ENCODE measurements around the gene PDE4D.

PDE4D gene

DNA sequence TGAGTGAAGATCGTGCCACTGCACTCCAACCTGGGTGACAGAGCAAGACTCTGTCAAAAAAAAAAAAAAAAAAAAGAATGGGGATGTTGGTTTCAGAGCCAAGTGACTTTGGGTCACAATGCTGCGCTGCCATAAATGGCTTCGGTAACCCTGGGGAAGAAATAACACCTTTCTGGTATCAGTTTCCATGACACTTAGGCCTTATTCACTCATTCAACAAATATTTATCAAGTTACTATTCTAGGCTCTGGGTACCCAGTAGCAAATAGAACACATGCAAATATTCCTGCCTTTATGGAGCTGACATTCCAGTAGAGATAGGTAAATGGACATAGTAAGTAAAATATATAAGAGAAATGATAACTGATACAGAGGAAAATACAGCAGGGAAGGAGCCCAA lies 454.2 kb downstream of the PDE4D start:
- H3K4me3 ChIP-seq (ENCODE audit: low read length): no peak overlapping the region
- no peak for DNase-seq (ENCODE audit: low read depth)
- TF ChIP-seq, protein P1, sequence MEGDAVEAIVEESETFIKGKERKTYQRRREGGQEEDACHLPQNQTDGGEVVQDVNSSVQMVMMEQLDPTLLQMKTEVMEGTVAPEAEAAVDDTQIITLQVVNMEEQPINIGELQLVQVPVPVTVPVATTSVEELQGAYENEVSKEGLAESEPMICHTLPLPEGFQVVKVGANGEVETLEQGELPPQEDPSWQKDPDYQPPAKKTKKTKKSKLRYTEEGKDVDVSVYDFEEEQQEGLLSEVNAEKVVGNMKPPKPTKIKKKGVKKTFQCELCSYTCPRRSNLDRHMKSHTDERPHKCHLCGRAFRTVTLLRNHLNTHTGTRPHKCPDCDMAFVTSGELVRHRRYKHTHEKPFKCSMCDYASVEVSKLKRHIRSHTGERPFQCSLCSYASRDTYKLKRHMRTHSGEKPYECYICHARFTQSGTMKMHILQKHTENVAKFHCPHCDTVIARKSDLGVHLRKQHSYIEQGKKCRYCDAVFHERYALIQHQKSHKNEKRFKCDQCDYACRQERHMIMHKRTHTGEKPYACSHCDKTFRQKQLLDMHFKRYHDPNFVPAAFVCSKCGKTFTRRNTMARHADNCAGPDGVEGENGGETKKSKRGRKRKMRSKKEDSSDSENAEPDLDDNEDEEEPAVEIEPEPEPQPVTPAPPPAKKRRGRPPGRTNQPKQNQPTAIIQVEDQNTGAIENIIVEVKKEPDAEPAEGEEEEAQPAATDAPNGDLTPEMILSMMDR (IDR thresholded peaks at IDR 0.05; ENCODE audit: insufficient read depth, low read depth, low read length, missing control alignments): no peak

DNA sequence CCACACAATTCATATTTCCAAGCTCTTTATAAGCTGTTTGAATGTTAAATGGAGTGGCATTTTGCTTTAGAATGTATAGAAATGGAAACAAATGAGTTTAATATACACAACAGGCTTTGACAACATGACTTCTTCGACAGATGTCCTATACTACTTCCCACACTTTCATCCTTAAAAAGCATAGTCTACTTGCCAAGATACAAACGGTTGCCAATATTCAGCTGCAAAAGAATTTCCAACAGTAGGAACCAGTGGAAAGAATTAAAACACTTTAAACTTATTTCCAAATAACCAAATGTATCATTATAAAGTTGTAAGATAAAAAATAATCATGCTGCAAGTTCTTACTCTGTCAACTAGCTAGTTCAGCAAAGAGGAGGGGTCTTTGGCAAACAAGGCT lies 456.4 kb downstream of the PDE4D start:
- DNase-seq (ENCODE audit: low read depth): no peak
- H3K4me3 ChIP-seq (ENCODE audit: low read length): no peak overlapping the region
- TF ChIP-seq, protein P1 (IDR thresholded peaks at IDR 0.05; ENCODE audit: insufficient read depth, low read depth, low read length, missing control alignments): no peak

DNA sequence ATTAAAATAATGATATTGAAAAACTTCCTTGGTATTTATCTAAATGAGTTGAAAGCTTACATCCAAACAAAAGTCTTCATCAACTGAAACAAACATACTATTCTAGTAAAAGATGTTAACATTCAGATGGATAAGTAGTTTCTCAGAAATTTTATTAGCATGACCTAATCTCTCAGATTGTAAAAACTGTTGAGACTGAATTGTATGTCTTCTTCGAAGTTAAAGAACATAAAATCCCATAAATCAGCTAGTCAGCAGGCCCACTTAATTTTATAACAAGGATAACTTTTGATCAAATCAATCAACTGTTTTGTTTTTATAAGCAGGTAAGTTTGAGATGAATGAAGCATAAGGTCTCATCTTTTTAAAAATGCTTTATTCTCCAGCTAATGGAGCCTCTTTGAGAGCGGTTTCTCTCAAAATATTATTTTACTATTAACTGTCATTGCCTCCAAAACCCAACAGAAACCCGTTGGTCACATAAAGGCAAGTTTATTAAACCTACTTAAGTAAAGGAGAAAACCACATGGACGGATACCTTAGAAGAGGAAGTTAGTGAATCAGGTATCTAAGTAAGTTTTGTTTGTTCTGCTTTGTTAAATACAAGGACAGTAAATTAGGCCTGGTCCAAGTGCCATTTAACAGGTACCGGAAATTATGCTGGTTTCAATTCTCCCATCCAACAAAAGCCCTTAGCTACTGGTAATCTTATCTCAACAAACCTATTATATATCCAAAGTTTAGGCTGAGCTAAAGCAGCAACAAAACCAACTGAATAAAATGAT lies 457.0 kb downstream of the PDE4D start:
- DNase-seq (ENCODE audit: low read depth): no peak
- TF ChIP-seq, protein P1 (IDR thresholded peaks at IDR 0.05; ENCODE audit: insufficient read depth, low read depth, low read length, missing control alignments): no peak
- H3K4me3 ChIP-seq (ENCODE audit: low read length): no peak overlapping the region

DNA sequence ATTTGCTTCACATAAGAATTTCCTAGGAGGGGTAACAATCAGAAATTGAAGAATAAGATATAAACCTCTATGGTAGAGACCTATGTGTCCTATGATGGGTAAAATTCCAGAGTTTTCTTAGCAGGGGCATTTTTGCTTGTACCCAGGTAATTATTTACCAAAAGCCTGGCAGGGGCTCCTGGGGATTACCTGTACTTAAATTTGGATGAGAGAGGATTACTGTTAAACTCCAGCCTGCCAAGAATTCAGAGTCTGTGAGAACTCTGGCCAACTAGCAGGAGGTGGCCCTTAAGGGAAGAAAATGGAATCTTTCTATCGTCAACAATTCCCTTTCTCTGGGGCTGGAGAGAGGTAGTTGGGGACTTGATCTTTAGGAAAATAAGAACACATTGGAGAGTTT lies 460.4 kb downstream of the PDE4D start:
- TF ChIP-seq, protein P1 (IDR thresholded peaks at IDR 0.05; ENCODE audit: insufficient read depth, low read depth, low read length, missing control alignments): no peak
- H3K4me3 ChIP-seq (ENCODE audit: low read length): no peak overlapping the region
- DNase-seq (ENCODE audit: low read depth): no peak

DNA sequence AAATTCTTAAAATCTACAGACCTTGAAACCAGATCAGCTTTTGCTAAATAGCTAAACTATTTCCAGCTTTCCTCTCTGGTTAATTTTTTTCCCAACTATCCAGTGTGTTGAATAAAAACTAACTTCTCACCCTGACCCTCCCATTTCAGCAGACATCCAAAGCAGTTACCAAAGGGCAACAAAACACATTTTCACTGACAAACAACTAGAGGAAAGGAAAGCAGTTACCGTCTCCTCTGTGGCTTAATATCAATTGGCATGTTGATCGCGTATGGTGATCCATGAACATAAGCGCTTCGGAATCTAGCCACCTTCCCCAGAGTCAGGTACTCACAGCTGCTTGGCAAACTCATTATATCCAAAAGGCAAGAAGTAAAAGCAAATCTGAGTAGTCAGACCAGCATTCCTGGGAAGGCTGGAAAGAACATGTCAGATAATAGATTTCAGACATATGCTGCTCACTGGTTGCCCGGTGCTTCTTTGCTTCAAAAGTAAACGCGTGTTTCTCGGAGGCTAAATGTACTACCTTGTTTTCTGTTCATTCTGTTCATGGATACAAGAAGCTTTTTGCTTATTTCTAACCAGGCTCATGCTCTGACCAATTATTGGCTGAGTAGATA lies 463.4 kb downstream of the PDE4D start:
- no peak overlapping the region for H3K4me3 ChIP-seq (ENCODE audit: low read length)
- TF ChIP-seq, protein P1 (IDR thresholded peaks at IDR 0.05; ENCODE audit: insufficient read depth, low read depth, low read length, missing control alignments): no peak
- no peak for DNase-seq (ENCODE audit: low read depth)

DNA sequence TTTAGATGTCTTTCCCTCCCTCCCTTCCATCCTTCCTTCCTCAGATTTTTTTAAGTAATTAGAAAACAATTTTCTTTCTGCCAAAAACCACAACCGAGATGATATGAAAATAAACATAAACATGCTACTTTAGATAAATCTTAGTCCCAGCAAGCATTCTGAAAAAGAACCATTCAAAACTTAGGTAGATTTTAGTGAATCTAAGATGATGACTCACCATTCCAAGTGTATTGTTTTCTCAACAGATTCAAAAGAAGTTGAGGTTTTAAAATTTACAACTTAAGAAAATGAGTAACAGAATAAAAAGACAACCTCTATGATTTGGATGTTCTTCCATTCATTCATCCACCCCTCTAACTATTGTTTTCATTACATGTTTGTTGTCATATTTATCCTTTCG lies 465.1 kb downstream of the PDE4D start:
- DNase-seq (ENCODE audit: low read depth): no peak
- TF ChIP-seq, protein P1 (IDR thresholded peaks at IDR 0.05; ENCODE audit: insufficient read depth, low read depth, low read length, missing control alignments): no peak
- H3K4me3 ChIP-seq (ENCODE audit: low read length): no peak overlapping the region

All from epithelial cell of esophagus (primary cell).